HG03565 (cell line): ENCODE results near the gene PABPN1L.

ENCODE experiments used
- ATAC-seq: cut with Tn5 transposase; IDR thresholded peaks from one replicate; pipeline ENCODE4 v1.9.1; 2021; ENCODE audit warnings: mild to moderate bottlenecking, moderate library complexity; ENCODE audit not compliant: unreplicated experiment

Gene PABPN1L

GRCh38 chr16:88814144-88814502 lies 52.3 kb downstream of the PABPN1L start:
- ATAC-seq = no peak
